ENCODE measurements around the gene PITX2. TPM values are rescaled to one million over a fixed set of nuclear protein-coding genes. Genes with fewer than 3 reads are reported as not detected.

The PITX2 gene
- total and polyA plus RNA-seq, 2 of the 13 experiments (the other 11 are each of a cell fraction or from before 2014, with no cell fraction given) = not detected

GRCh38 chr4:110630688-110631402 is 8.0 kb upstream of the PITX2 start:
- 0 out of 2 replicates have a peak, but pooled peaks cover 4% of the 10 kb centered on the region for H3K4me1 ChIP-seq (ENCODE audit: insufficient read depth, low read length)
- no peak for ATAC-seq
- no peak for DNase-seq (ENCODE audit: low spot score)
- FAIRE-seq = no peak
- intact Hi-C loops (cut with micrococcal nuclease; ENCODE audit: unreplicated experiment) (loop anchor here (1.0 to 5.0 kb wide), 3 partner anchors 339 to 1401 kb away; no protein-coding TSS in a partner anchor), in situ Hi-C loops (cut with HindIII; ENCODE audit: extremely low pct_ligation_motif_present, low pct_unique_long_range_greater_than_20kb) (loop anchor here (5.0 kb wide), 3 partner anchors 336 to 1001 kb away; no protein-coding TSS in a partner anchor)
- ChIA-PET POLR2A (no interaction called here), CTCF (ENCODE audit: low intra/inter-chr PET ratio, low total read pairs) (interaction anchor here (0.7 to 1.8 kb wide), 3 partner anchors 328 to 652 kb away, joined by 5 to 21 read pairs (median 9); no protein-coding TSS in a partner anchor)
- TF ChIP-seq, protein P1, sequence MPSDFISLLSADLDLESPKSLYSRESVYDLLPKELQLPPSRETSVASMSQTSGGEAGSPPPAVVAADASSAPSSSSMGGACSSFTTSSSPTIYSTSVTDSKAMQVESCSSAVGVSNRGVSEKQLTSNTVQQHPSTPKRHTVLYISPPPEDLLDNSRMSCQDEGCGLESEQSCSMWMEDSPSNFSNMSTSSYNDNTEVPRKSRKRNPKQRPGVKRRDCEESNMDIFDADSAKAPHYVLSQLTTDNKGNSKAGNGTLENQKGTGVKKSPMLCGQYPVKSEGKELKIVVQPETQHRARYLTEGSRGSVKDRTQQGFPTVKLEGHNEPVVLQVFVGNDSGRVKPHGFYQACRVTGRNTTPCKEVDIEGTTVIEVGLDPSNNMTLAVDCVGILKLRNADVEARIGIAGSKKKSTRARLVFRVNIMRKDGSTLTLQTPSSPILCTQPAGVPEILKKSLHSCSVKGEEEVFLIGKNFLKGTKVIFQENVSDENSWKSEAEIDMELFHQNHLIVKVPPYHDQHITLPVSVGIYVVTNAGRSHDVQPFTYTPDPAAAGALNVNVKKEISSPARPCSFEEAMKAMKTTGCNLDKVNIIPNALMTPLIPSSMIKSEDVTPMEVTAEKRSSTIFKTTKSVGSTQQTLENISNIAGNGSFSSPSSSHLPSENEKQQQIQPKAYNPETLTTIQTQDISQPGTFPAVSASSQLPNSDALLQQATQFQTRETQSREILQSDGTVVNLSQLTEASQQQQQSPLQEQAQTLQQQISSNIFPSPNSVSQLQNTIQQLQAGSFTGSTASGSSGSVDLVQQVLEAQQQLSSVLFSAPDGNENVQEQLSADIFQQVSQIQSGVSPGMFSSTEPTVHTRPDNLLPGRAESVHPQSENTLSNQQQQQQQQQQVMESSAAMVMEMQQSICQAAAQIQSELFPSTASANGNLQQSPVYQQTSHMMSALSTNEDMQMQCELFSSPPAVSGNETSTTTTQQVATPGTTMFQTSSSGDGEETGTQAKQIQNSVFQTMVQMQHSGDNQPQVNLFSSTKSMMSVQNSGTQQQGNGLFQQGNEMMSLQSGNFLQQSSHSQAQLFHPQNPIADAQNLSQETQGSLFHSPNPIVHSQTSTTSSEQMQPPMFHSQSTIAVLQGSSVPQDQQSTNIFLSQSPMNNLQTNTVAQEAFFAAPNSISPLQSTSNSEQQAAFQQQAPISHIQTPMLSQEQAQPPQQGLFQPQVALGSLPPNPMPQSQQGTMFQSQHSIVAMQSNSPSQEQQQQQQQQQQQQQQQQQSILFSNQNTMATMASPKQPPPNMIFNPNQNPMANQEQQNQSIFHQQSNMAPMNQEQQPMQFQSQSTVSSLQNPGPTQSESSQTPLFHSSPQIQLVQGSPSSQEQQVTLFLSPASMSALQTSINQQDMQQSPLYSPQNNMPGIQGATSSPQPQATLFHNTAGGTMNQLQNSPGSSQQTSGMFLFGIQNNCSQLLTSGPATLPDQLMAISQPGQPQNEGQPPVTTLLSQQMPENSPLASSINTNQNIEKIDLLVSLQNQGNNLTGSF (CRISPR knock-in tag; IDR thresholded peaks at IDR 0.05) = no peak
- TF ChIP-seq ZNF839 (CRISPR knock-in tag; IDR thresholded peaks at IDR 0.05; ENCODE audit: borderline replicate concordance) = no peak
- no peak overlapping the region for H3K4me3 ChIP-seq (replicated peaks in 1 of 3; ENCODE audit: insufficient read depth in 1 of 3, low read depth in 2 of 3, low read length in 3 of 3)
- no peaks in the 10 kb centered on the region for H3K79me2 ChIP-seq (ENCODE audit: insufficient read depth, low read length)
- H3K9ac ChIP-seq (ENCODE audit: insufficient read depth, low read depth, low read length) = no peak overlapping the region
- no peak overlapping the region for H2AFZ ChIP-seq (ENCODE audit: low read length)
- H3K9me3 ChIP-seq (ENCODE audit: low read length) = no peaks in the 10 kb centered on the region
- WGBS (ENCODE audit: low lambda C conversion rate) = 14% methylated on average over 28 of the region's 34 CpGs
- no peak overlapping the region for H3K27ac ChIP-seq (ENCODE audit: extremely low read length, insufficient read depth, low read length)
- no TSS peak for BruUV-seq (replicated peaks)
- no peaks in the 10 kb centered on the region for H4K20me1 ChIP-seq (ENCODE audit: insufficient read depth, low read length)
- H3K27me3 ChIP-seq (ENCODE audit: control insufficient read depth in 1 of 2, insufficient read depth in 2 of 2, low read length in 2 of 2) = peaks cover 2 to 75% of the 10 kb centered on the region in 2 experiments; a peak in 4 of 5 replicates
- no peak overlapping the region for H3K4me2 ChIP-seq (ENCODE audit: low read depth, low read length)
- H3K36me3 ChIP-seq (replicated peaks in 1 of 2; ENCODE audit: control insufficient read depth in 1 of 2, insufficient read depth in 2 of 2, low read length in 2 of 2) = no peaks in the 10 kb centered on the region
